OCI-LY3 (cell line): Measurements from ENCODE around the gene MAPKBP1.

ENCODE experiments used
- CTCF ChIP-seq: fragments of 200-600, 300-600 bp; sonication (generic); IDR thresholded peaks from 2 replicates; pipeline ENCODE4 v1.5.1; 2014; ENCODE audit warnings: antibody characterized with exemption, low read length, low read depth
- EZH2phosphoT487 ChIP-seq: fragments of 200-600 bp; shearing (Covaris generic); IDR thresholded peaks from 2 replicates; pipeline ENCODE4 v1.6.1; 2018; ENCODE audit warnings: antibody characterized with exemption, mixed run types, low read depth

GRCh38 chr15:41868321-41868720 is 94.0 kb downstream of the MAPKBP1 start:
- TF ChIP-seq CTCF (no peak), EZH2phosphoT487 (no peak)
